Activated CD4-positive, CD25-positive, alpha-beta regulatory T cell treated with anti-CD3 and anti-CD28 coated beads, Interleukin-2, amount 50 U/mL, for 24 hours (primary cell): ENCODE data around the gene TTC31.

ENCODE experiments used
- ATAC-seq, 2 donors: fragments of 150-1000 bp; cut with Tn5 transposase; one replicate each; pipeline ENCODE4 v1.10.0; 2021; ENCODE audit warnings: mild to moderate bottlenecking in 1 of 2, moderate library complexity in 1 of 2

Gene TTC31

DNA sequence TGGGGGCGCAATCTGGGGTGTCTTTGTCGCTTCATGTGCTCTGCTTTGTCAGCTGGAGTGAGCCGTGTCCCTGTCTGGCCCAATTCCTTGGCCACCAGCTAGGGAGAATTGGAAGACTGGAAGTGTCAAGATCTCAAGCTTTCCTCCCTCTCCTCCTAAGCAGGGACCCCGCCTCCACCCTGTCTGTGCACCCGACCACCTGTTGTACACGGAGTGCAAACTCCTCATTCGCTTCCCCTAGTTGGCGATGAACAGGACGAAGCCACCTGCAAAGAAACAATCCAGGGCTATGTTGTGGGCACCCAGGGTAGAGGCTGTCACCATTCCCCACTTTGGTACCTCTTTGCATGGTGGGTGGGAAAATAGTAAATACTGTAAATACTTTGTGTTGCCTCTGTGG lies 44.9 kb downstream of the TTC31 start:
- no peak for ATAC-seq

- ATAC-seq: peak; percentile 0 to 1
Measured at GRCh38 chr2:74528600-74529356, 45.9 kb downstream of the TTC31 start.

DNA sequence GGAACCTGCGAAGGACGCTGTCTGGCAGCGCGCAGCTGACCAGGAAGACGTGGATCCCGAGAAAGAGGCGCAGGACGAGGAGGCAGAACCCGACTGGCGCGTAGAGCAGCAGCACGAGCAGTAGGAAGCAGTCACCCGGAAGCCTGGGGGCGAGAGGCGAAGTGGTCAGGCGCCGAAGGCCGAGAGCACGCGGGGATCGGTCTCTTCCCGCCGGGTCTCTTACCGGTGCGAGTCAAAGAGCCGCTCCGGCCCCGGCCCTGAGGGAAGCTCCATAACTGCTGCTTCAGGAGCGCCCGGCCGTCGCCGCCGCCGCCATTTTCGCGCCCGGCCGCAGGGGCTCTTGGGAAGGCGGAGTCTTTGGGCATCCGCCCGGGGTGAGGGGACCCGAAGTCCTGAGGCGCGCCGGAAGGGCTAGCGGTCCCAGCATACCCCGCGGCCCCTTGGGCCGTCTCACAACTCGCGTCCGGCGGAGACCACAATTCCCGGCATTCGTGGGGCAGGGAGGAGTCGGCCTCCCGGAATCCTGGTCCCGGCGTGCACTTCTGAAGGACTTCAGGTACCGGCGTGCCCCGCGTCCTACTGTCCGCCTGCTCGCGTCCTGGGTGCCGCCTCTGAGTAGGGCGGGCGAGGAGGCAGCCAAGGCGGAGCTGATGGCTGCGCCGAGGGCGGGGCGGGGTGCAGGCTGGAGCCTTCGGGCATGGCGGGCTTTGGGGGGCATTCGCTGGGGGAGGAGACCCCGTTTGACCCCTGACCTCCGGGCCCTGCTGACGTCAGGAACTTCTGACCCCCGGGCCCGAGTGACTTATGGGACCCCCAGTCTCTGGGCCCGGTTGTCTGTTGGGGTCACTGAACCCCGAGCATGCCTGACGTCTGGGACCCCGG lies 46.7 kb downstream of the TTC31 start, which contains the start of the genes AUP1 and HTRA2:
Gene AUP1 (minus strand): TSS at position 350 of the 882 bp plus-strand sequence. CDS start 77 bp downstream, at position 273.
Gene HTRA2 (plus strand): TSS at position 577 of the 882 bp plus-strand sequence. CDS start 74 bp downstream, at position 651.
- peak; percentile 90 to 93 for ATAC-seq

GRCh38 chr2:74530239-74531187 lies 47.6 kb downstream of the TTC31 start:
- peak; percentile 5 to 12 for ATAC-seq

- no peak for ATAC-seq
Measured at GRCh38 chr2:74531666-74532065, 48.8 kb downstream of the TTC31 start.

DNA sequence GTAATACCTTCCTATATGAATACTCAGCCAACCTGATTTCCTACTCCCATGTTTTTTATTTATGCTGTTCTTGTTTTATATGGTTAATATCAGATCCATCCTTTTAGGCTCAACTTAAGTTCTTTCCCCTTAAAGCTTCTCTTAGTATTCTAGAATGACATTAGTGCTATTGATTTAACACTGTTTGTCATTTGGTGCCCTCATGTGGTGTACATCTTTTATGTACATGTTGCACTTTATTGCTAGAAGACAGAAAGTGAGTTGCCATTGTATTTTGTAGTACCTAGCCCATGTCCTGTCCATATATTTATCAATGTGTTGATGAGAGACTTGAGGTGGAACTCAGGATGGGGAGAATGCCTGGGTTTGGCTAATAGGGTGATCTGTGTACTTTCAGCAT lies 49.3 kb downstream of the TTC31 start:
- ATAC-seq: no peak

- ATAC-seq: no peak
Measured at GRCh38 chr2:74533464-74533863, 50.6 kb downstream of the TTC31 start.

GRCh38 chr2:74534411-74534810 lies 51.5 kb downstream of the TTC31 start:
- no peak for ATAC-seq

DNA sequence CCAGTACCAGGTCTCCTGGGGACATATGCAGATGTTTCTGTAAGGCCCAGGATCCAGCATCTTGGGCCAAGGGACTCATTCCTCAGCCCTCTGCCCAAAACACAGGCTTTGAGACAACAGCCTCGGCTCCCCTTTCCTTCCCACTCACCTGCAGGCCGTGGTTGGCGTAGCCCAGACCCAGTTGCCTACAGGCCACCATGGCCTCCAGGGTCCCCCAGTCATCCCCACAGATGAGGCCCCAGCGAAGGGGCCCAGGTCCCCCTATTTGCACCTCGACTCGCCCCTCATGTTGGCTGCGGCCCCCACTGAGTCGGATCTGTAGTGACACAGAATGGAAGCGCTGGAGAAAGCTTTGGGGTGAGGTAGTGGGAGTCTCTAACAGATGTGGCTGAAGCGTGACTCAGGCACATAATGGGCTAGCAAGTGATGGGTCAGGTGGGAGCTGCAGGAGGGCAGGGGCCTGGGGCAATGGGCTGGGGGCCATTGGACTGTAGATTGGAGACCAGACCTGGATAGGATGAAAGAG lies 52.6 kb downstream of the TTC31 start:
- no peak for ATAC-seq

DNA sequence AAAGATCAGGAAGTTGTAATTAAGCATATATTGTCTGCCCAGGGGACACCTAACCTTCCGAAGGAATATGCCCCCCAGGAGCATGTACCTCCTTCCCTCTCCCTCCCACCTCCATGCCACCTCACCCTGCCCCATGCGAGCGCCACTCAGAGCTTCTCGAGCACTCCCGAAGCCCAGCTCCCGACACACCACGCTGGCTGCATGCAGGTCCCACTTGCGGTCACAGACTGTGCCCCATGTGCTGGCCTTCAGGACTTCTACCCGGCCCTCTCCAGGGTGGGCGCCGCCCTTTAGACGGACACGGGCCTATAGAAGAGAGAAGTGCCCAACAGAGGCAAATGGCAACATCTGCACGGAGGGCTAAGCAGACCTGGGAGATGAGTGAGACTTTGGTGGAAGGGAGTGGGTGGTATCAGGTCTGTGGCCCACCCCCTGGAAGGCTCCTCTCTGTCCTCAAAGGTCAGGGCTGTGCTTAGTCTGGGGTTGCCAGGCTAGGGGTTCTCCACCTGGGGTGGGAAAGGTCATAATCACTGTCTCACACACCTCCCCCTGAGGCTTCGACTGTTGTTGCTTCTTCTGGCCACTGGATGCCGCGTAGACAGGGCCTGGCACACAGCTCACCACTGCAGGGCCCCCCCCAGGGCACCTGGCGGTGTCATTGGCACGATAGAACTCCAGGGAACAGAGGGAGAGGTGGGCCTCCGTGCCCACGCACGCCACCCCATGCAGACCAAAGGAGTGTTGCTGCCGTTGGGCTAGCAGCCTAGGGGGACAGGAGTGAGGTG lies 53.5 kb downstream of the TTC31 start:
- ATAC-seq: no peak

- no peak for ATAC-seq
Measured at GRCh38 chr2:74537140-74537539, 54.3 kb downstream of the TTC31 start.

GRCh38 chr2:74538881-74539339 lies 56.0 kb downstream of the TTC31 start:
- ATAC-seq: no peak

GRCh38 chr2:74540291-74540690 lies 57.4 kb downstream of the TTC31 start:
- ATAC-seq: no peak

GRCh38 chr2:74542978-74543377 lies 60.1 kb downstream of the TTC31 start:
- ATAC-seq: no peak
